Common myeloid progenitor, CD34-positive (primary cell): ENCODE data around the gene GAB1.

ENCODE experiments used
- CTCF ChIA-PET: fragments of 350-600 bp; sonication (Branson Sonifier 250); formaldehyde crosslinking; loops from one replicate; lab custom pipeline; 2021; ENCODE audit warnings: antibody characterized with exemption; lab: Charles Lee
- POLR2A ChIA-PET: fragments of 350-600 bp; sonication (Branson Sonifier 250); formaldehyde crosslinking; loops from one replicate; lab custom pipeline; 2021; ENCODE audit warnings: antibody characterized with exemption; lab: Charles Lee
- DNase-seq, 3 donors: peaks; one replicate each; pipeline versions ENCODE4 v3.0.0 to v3.0.0-alpha.2; 2013
- H3K27ac ChIP-seq, 2 experiments: 1 replicate in 1 of 2; 2 replicates in 1 of 2; pipeline ENCODE4 v1.7.0; 2013; ENCODE audit warnings: inconsistent platforms in 2 of 2, low read length in 2 of 2, mild to moderate bottlenecking in 2 of 2, low read depth in 1 of 2, moderate library complexity in 1 of 2; ENCODE audit not compliant: severe bottlenecking in 2 of 2, insufficient read depth in 1 of 2, poor library complexity in 1 of 2
- H3K27me3 ChIP-seq, 5 experiments: replicated peaks in 2 of 5; 1 replicate in 3 of 5; 2 replicates in 2 of 5; pipeline versions ENCODE4 v1.6.1 to v1.7.0; 2013; ENCODE audit warnings: low read length in 4 of 5, mild to moderate bottlenecking in 2 of 5, moderate library complexity in 2 of 5, inconsistent platforms in 1 of 5; ENCODE audit not compliant: insufficient read depth in 5 of 5, control insufficient read depth in 4 of 5
- H3K36me3 ChIP-seq, 4 experiments: 1 replicate in 2 of 4; 2 replicates in 2 of 4; pipeline versions ENCODE4 v1.6.1 to v1.7.0; 2013; ENCODE audit warnings: low read length in 3 of 4, control low read depth in 1 of 4, mild to moderate bottlenecking in 1 of 4; ENCODE audit not compliant: control insufficient read depth in 4 of 4, insufficient read depth in 4 of 4
- H3K4me1 ChIP-seq, 4 experiments: 1 replicate in 3 of 4; 2 replicates in 1 of 4; pipeline versions ENCODE4 v1.6.1 to v1.7.1; 2013; ENCODE audit warnings: low read length in 3 of 4, mild to moderate bottlenecking in 3 of 4, control low read depth in 1 of 4, inconsistent platforms in 1 of 4, moderate library complexity in 1 of 4; ENCODE audit not compliant: control insufficient read depth in 4 of 4, insufficient read depth in 4 of 4; ENCODE audit errors: control extremely low read depth in 1 of 4
- H3K4me3 ChIP-seq, 7 experiments: 1 replicate in 4 of 7; 2 replicates in 3 of 7; pipeline versions ENCODE4 v1.5.1 to v1.7.0; 2013; ENCODE audit warnings: mild to moderate bottlenecking in 7 of 7, low read length in 6 of 7, moderate library complexity in 6 of 7, inconsistent platforms in 2 of 7, low read depth in 2 of 7, control low read depth in 1 of 7; ENCODE audit not compliant: insufficient read depth in 4 of 7, control insufficient read depth in 1 of 7; ENCODE audit errors: extremely low read depth in 1 of 7
- H3K9me3 ChIP-seq, 5 experiments: 1 replicate in 4 of 5; 2 replicates in 1 of 5; pipeline versions ENCODE4 v1.6.1 to v1.7.1; 2013; ENCODE audit warnings: low read length in 4 of 5, mild to moderate bottlenecking in 2 of 5, inconsistent platforms in 1 of 5, low read depth in 1 of 5, moderate library complexity in 1 of 5; ENCODE audit not compliant: control insufficient read depth in 4 of 5, insufficient read depth in 2 of 5; ENCODE audit errors: control extremely low read depth in 1 of 5
- WGBS: methylation state at CpG from one replicate; pipeline ENCODE4 v1.1.5; 2013; ENCODE audit not compliant: insufficient coverage; 5-methylcytosine and 5-hydroxymethylcytosine counted together

Gene GAB1

DNA sequence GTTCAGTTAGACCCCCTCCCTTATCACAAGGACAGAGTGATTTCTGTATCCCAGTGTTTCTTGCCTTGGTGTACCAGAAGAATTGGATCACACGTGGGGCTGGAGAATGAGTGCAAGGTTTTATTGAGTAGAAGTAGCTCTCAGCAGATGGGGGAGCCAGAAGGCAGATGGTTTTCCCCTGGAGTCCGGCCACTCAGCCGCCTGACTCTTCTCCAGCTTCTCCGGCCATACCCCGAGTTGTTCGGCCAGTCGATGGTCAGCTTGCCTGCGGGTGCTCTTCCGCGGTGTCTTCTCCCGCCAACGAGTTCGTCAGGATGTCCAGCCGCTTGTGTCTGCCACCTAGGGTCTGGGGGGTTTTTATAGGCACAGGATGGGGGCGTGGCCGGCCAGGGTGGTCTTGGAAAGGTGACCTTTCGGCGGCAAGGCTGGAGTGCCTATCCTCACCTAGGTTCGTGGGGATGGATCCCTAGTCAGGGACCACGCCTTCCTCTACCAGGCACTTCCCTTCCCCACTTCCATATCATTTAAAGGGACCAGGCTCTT, 14.5 kb downstream of the GAB1 start:
- H3K4me1 ChIP-seq, result peaks cover 2 to 8% (median 3%) of the 10 kb centered on the region in 4 experiments
- 96% methylated on average over 16 of the region's 20 CpGs for WGBS
- DNase-seq, result no peak
- no peak overlapping the region for H3K27ac ChIP-seq
- no peaks in the 10 kb centered on the region for H3K27me3 ChIP-seq
- CTCF ChIA-PET, result interaction anchor here (1.6 to 2.0 kb wide), 2 partner anchors 14 to 134 kb away, joined by 3 to 9 read pairs; partner anchors contain the start of gene GAB1
- H3K4me3 ChIP-seq, result no peak overlapping the region
- H3K9me3 ChIP-seq, result no peaks in the 10 kb centered on the region
- POLR2A ChIA-PET, result no interaction called here
- peaks cover 0 to 3% (median 0%) of the 10 kb centered on the region in 4 experiments for H3K36me3 ChIP-seq

DNA sequence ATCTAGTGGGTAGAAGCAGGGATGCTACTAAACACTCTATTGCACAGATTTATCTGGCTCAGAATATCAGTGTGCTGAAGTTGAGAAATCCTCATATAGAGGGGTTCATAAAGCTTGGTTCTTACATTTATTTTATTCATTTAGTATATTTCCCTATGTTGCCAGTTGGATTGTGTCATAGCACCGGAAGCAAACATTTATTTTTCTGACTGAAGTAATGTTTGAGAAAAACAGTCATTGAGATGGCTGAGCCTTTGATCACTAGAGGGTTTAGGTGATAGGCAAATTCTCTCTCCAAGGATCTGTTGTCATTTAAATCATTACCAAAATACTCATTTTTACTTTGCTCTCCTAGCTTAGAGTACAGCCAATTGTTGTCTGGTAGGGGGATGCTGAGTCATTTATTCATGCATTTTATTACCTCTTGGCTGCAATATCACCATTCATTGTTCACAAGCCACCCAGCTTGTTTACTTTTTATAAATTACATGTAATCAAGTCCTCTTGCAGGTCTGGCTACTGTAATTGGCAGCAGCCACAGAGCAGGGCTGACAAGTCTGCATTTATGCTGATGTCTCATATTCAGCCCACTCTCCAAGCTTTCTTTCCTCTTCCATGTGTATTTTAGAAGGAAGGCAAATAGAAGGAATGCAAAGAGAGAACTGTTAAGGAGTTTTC, 15.2 kb downstream of the GAB1 start:
- no CpG with 5 or more reads among the region's 1 CpG for WGBS
- H3K9me3 ChIP-seq, result no peaks in the 10 kb centered on the region
- no peak for DNase-seq
- H3K4me1 ChIP-seq, result peaks cover 2 to 8% (median 3%) of the 10 kb centered on the region in 4 experiments
- CTCF ChIA-PET, result interaction anchor here (1.2 to 2.0 kb wide), 4 partner anchors 8 to 133 kb away, joined by 3 to 9 read pairs (median 4); partner anchors contain the start of gene GAB1
- H3K27me3 ChIP-seq, result no peaks in the 10 kb centered on the region
- POLR2A ChIA-PET, result no interaction called here
- no peak overlapping the region for H3K4me3 ChIP-seq
- peaks cover 0 to 3% (median 0%) of the 10 kb centered on the region in 4 experiments for H3K36me3 ChIP-seq
- H3K27ac ChIP-seq, result no peak overlapping the region

DNA sequence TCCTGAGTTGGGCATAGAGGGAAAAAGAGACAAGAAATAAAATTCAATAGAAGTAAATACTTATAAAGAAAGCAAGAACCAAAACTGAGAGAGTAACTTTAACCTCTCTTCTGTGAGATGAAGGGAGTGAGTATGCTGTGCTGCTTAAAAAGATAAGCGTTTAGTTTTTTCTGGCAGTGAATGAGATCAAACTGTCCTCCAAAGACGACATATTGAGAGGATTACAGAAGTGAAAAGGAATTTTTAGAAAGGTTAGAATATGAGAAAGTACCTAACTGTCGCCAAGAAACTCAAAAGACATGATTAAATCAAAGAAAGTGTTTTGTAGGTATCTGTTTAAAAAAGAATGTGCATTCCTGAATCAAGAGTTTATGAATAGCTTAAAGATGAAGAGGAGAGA, 16.0 kb downstream of the GAB1 start:
- 97% methylated on average over 3 of the region's 3 CpGs for WGBS
- H3K36me3 ChIP-seq, result peaks cover 0 to 3% (median 0%) of the 10 kb centered on the region in 4 experiments
- no peak overlapping the region for H3K4me3 ChIP-seq
- no peak overlapping the region for H3K27ac ChIP-seq
- no peak for DNase-seq
- H3K9me3 ChIP-seq, result no peaks in the 10 kb centered on the region
- H3K4me1 ChIP-seq, result peaks cover 2 to 10% (median 4%) of the 10 kb centered on the region in 4 experiments
- ChIA-PET POLR2A (no interaction called here), CTCF (interaction anchor here (1.2 to 1.5 kb wide), 2 partner anchors 9 to 17 kb away, joined by 4 read pairs; no protein-coding TSS in a partner anchor)
- H3K27me3 ChIP-seq, result no peaks in the 10 kb centered on the region

DNA sequence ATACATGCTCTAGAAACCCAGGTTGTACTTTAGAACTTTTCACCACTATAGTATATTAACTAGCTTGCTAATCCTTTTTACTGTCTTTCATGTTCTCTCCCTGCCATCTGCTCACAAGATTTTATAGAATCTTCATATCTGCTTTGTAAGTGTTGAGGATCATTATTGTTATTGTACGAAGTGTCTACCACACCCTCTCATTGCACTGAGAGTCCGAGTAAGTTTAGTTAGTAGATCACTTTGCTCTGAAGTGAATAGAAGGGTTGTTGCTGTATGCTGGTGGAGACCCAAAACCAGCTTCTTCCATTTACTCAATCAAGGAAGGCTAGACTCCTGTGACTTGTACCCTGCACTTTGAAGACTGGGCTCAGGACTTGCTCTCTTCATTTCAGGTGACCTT, 17.1 kb downstream of the GAB1 start:
- Histone ChIP-seq H3K36me3 (peaks cover 0 to 3% (median 0%) of the 10 kb centered on the region in 4 experiments), H3K9me3 (no peaks in the 10 kb centered on the region), H3K27me3 (no peaks in the 10 kb centered on the region), H3K27ac (no peak overlapping the region), H3K4me1 (peaks cover 3 to 17% (median 13%) of the 10 kb centered on the region in 4 experiments), H3K4me3 (no peak overlapping the region)
- WGBS, result no CpG with 5 or more reads among the region's 2 CpGs
- POLR2A ChIA-PET, result no interaction called here
- CTCF ChIA-PET, result no interaction called here
- DNase-seq, result no peak

DNA sequence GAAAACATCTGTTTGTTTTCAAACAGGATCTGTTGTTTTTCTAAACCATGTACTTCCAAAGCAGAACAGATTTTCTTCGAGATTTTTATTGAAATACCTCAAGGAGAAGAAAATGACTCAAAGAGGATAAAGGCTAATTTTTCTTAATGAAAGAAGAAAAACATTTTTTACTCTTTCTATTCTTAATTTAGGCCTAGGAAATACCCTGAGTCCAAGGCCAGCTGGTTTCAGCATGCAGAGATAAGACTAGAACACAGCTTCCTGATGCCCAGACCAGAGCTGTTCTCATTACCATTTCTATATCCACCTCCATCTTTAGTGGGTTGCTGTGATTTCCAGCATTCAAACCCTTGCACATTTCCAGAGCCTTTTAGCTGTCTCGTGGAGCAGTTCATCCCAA, 18.3 kb downstream of the GAB1 start:
- WGBS, result no CpG with 5 or more reads among the region's 2 CpGs
- Histone ChIP-seq H3K4me1 (peaks cover 11 to 29% (median 23%) of the 10 kb centered on the region in 4 experiments), H3K27ac (no peak overlapping the region), H3K4me3 (no peak overlapping the region), H3K9me3 (no peaks in the 10 kb centered on the region), H3K27me3 (no peaks in the 10 kb centered on the region), H3K36me3 (peaks cover 0 to 3% (median 0%) of the 10 kb centered on the region in 4 experiments)
- POLR2A ChIA-PET, result interaction anchor here (0.8 kb wide), 1 partner anchor 17 kb away, joined by 3 read pairs; no protein-coding TSS in a partner anchor
- peak in 1 of 3 donors; percentile 48 for DNase-seq
- CTCF ChIA-PET, result no interaction called here

DNA sequence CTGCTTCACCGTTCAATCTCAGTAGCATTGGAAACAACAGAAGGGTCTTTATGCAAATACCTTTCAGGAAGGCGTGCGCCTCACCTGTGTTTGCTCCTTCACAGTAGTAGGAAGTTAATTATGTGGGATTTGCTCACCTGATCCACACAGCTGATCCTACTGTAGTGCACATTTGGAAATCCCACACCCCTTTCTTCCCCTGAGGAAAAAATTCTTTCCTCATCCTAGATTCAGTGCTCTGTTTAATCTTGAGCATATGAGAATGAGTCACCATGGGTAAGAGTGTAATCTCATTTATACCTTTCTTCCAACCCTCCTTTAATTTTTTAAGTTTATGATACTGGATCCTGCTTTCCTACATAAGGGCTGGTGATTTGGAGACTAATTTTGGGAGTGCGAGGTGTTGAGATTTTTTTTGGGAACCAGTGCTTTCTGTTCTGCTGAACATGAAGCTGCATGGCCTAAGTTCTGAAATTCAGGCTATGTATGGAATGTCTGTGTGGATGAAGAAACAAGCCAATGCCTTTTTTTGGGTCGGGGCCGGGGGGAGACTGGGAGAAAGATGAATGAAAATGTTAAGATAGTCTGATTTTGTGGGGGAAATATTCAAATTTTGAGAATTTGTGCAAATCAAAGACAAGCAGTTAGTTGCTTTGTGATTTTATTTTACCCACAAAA, 19.0 kb downstream of the GAB1 start:
- Histone ChIP-seq H3K36me3 (peaks cover 0 to 3% (median 0%) of the 10 kb centered on the region in 4 experiments), H3K4me1 (peaks cover 11 to 36% (median 28%) of the 10 kb centered on the region in 4 experiments), H3K27me3 (no peaks in the 10 kb centered on the region), H3K27ac (no peak overlapping the region), H3K9me3 (no peaks in the 10 kb centered on the region), H3K4me3 (no peak overlapping the region)
- no peak for DNase-seq
- CTCF ChIA-PET, result no interaction called here
- WGBS, result 97% methylated on average over 3 of the region's 6 CpGs
- POLR2A ChIA-PET, result no interaction called here
